Measurements from ENCODE around the gene AGAP2.

DNA sequence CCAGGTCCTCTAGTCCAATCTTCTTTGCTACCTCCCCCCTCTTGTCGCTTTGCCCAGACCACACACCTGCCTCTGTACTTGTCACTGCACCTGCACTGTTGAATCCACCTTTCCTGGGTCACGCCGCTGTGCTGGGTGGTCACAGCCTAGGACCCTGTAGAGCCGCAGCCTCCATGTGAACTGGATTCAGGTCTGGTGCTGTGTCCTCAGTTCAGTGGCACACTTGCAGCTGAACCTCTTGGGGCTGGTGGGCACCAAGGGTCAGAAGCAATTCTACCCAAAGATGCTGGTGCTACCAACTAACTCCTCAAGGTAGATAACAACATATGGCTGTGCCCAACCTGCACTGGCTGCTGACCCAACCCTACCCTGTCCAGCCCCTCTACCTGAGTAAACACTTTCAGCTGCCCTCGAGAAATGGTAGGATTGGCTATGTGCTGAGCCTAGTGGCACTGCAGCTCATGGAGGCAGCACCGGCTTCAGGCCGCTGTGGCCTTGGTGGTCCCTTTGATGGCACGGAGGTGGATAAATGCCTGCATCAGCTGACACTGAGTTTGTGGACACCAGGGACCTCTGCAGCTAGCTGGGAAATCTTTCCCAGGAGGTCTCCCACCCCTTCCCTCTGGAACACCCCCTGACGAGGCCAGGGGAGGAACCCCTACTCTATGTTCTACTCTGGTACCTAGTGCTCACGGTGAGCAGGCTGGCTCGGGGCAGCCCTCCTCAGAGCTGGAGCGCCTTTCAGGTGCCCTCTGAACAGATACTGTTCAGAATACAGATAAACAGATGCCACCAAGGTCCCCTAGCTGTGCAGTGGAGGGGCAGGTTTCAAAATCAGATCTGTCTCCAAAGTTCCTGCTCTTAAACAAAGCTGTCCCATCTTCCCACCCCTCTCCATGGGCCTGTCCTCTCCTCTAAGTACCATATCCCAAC lies 14.3 kb downstream of the AGAP2 start:
- TF ChIP-seq EZH2 (conservative IDR thresholded peaks at IDR 0.05; ENCODE audit: low read depth, low read length) (no peak), MAFF (IDR thresholded peaks at IDR 0.05; ENCODE audit: low read depth, low read length) (no peak), FOXJ3 (CRISPR knock-in tag; IDR thresholded peaks at IDR 0.05; ENCODE audit: borderline replicate concordance) (no peak), CREB1 (IDR thresholded peaks at IDR 0.05) (no peak), CREB1 (CRISPR knock-in tag; IDR thresholded peaks at IDR 0.05) (no peak), PHF21A (CRISPR knock-in tag; IDR thresholded peaks at IDR 0.05) (no peak), ZNF224 (CRISPR knock-in tag; IDR thresholded peaks at IDR 0.05) (no peak), GTF2F1 (IDR thresholded peaks at IDR 0.05; ENCODE audit: low read length) (no peak), KMT2B (CRISPR knock-in tag; IDR thresholded peaks at IDR 0.05) (no peak)
- TF ChIP-seq, protein P1, sequence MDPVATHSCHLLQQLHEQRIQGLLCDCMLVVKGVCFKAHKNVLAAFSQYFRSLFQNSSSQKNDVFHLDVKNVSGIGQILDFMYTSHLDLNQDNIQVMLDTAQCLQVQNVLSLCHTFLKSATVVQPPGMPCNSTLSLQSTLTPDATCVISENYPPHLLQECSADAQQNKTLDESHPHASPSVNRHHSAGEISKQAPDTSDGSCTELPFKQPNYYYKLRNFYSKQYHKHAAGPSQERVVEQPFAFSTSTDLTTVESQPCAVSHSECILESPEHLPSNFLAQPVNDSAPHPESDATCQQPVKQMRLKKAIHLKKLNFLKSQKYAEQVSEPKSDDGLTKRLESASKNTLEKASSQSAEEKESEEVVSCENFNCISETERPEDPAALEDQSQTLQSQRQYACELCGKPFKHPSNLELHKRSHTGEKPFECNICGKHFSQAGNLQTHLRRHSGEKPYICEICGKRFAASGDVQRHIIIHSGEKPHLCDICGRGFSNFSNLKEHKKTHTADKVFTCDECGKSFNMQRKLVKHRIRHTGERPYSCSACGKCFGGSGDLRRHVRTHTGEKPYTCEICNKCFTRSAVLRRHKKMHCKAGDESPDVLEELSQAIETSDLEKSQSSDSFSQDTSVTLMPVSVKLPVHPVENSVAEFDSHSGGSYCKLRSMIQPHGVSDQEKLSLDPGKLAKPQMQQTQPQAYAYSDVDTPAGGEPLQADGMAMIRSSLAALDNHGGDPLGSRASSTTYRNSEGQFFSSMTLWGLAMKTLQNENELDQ (CRISPR knock-in tag; IDR thresholded peaks at IDR 0.05; ENCODE audit: borderline replicate concordance) = no peak
- TF ChIP-seq, protein P2, sequence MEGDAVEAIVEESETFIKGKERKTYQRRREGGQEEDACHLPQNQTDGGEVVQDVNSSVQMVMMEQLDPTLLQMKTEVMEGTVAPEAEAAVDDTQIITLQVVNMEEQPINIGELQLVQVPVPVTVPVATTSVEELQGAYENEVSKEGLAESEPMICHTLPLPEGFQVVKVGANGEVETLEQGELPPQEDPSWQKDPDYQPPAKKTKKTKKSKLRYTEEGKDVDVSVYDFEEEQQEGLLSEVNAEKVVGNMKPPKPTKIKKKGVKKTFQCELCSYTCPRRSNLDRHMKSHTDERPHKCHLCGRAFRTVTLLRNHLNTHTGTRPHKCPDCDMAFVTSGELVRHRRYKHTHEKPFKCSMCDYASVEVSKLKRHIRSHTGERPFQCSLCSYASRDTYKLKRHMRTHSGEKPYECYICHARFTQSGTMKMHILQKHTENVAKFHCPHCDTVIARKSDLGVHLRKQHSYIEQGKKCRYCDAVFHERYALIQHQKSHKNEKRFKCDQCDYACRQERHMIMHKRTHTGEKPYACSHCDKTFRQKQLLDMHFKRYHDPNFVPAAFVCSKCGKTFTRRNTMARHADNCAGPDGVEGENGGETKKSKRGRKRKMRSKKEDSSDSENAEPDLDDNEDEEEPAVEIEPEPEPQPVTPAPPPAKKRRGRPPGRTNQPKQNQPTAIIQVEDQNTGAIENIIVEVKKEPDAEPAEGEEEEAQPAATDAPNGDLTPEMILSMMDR (CRISPR knock-in tag; IDR thresholded peaks at IDR 0.05) = no peak
- TF ChIP-seq, protein P3, sequence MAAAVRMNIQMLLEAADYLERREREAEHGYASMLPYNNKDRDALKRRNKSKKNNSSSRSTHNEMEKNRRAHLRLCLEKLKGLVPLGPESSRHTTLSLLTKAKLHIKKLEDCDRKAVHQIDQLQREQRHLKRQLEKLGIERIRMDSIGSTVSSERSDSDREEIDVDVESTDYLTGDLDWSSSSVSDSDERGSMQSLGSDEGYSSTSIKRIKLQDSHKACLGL (CRISPR knock-in tag; IDR thresholded peaks at IDR 0.05) = no peak
